GM18858 (cell line): ENCODE measurements around the gene STK4.
"Not testable (repeated sequence)": the region's sequence is repeated elsewhere in the genome, so short reads cannot be mapped to it uniquely, and the experiment has no call there.

Experiments
- ATAC-seq: cut with Tn5 transposase; IDR thresholded peaks from one replicate; pipeline ENCODE4 v1.9.1; 2021; ENCODE audit not compliant: unreplicated experiment

Gene STK4

DNA sequence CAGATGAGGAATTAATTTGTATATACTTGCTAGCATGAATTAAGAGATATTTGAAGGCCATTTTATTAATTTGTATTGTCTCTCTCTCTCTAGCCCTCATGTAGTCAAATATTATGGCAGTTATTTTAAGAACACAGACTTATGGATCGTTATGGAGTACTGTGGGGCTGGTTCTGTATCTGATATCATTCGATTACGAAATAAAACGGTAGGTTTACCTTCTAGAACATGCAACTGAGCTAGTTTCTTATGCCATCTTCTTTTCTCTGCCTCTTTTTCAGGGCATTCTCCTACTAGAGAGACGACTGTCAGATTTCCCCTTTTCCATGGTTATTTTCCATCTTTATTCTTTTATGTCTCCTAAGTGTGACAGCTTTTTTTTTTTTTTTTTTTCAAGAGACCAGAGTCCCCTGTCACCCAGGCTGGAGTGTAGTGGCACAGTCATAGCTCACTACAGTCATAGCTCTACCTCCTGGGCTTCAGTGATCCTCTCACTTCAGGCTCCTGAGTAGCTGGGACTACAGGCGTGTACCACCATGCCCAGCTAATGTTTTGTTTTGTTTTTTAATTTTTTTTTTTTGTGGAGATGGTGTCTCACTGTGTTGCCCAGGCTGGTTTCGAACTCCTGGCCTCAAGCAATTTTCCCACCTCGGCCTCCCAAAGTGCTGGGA is 15.6 kb downstream of the STK4 start:
- no peak for ATAC-seq

DNA sequence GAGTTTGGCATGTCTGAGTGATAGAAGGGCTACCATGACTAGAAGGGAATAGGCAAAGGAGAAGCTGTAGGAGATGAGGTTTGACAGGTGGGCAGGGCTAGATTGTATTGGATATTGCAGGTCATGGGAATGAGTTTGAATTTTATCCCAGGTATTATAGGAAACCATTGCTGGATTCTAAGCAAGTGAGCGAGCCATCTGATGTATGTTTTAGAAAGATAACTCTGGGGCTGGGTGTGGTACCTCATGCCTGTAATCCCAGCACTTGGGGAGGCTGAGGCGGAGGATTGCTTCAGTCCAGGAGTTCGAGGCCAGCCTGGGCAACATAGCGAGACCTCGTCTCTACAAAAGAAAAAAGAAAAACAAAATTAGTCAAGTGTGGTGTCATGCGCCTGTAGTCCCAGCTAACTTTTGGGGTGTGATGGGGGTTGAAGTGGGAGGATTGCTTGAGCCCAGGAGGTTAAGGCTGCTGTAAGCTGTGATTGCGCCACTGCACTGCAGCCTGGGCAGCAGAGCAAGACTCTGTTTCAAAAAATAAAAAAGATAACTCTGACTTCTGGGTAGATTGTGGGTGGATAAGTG is 16.9 kb downstream of the STK4 start:
- no peak for ATAC-seq

DNA sequence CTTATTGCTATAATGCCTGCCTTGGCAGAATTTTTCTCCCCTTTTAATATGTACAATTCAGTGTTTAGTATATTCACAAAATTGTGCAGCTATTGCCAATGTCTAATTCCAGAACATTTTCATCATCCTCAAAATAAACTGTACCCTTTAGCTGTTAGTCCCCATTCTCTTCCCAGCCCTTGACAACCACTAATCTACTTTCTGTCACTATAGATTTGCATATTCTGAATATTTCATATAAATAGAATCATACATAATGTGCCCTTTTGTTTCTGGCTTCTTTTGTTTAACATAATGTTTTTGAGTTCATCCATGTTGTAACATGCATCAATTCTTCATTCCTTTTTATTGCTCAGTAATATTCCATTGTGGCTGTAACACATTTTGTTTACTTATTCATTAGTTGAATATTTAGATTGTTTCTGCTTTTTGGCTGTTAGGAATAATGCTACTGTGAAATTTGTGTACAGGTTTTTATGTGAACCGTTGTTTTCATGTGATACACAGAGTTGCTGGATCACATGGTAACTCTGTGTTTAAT is 22.4 kb downstream of the STK4 start:
- ATAC-seq, result no peak

DNA sequence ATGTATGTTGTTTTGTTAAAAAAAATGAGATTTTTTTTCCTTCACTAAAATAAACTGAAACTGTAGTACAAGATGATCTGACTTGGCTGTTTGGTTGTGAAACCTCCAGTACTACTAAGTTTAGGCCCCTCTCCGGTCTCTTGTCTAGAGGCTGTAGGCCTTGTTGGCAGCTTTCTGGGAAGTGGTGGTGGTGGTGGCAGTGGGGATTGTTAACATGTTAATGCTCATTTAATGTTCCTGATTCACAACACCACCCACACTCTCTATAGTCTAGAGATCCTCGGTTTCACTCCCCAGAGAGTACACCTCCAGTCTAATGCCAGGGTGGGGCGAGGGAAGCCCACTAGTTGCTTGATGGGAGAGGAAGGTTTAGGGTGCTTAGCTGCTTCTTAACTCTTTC is 24.1 kb downstream of the STK4 start:
- no peak for ATAC-seq

DNA sequence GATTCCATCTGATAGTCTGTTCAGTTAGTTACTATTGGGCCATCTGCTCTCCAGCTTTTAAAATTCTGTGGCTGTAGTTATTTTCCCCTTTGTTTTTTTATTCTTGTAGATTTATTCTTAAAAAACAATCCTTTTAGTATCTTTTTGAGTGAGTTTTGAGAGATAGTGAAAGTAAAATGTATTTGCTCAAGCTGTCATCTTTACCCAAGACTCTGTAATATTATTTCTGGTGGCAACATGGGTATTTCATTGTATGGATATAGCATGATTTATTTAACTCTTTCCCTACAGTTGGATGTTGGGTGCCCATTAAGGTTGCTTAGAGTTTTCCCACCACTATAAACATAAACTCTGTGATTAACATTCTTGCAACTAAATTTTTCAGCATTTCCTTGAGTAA is 24.6 kb downstream of the STK4 start:
- ATAC-seq, result no peak

DNA sequence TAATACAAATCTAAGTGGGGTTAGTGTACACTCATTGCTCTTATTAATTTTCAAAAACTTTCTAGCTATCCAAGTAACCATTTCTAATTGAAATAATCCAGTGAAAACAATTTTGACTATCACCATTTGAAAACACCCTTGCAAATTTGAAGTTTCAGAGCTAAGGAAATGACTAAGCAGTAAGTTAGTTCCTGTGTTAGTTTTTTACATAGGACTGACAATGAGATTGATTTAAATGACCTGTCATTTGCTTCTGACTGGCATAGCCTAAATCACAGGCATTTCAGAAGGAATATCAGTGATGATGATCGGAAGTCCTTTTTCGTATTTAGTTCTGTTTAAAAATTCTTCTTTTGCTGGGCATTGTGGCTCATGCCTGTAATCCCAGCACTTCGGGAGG is 27.0 kb downstream of the STK4 start:
- no peak for ATAC-seq

DNA sequence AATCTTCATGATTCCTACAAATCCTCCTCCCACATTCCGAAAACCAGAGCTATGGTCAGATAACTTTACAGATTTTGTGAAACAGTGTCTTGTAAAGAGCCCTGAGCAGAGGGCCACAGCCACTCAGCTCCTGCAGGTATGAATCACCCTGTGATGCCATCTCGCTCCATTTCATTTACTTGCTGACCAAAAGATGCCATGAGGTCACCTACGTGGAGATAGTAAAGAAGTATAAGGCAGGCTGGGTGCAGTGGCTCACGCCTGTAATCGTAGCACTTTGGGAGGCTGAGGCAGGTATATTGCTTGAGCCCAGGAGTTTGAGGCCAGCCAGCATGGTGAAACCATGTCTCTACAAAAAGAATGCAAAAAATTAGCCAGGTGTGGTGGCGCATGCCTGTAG is 30.9 kb downstream of the STK4 start:
- no peak for ATAC-seq

DNA sequence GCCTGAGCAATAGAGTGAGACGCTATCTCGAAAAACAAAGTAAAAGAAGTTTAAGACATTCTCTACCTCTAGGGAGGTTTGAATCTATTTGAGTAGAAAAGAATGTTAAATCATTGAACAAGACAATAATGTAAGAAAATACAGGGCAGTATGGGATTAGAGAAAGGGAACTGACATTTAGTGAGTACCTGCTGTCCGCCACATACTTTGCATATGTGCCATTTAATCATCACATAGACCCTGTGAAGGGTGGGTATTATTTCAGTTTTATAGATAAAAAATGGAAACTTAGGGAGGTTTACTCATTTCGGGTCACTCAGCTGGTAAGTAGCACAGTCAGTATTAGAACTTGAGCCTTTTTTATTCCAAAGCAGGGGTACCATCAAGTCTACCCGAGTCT is 31.4 kb downstream of the STK4 start:
- ATAC-seq, result no peak

DNA sequence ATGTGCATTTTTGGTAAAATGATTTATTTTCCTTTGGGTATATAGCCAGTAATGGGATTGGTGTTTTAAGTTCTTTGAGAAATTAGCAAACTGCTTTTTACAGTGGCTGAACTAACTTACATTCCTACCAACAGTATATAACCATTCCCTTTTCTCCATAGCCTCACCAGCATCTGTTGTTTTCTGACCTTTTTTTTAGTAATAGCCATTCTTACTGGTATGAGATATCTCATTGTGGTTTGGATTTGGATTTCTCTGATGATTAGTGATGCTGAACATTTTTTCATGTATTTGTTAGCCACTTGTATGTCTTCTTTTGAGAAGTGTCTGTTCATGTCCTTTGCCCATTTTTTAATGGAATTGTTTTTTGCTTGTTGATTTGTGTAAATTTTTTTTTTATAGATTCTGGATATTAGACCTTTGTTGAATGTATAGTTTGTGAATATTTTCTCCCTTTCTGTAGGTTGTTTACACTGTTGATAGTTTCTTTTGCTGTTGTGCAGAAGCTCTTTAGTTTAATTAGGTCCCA is 42.3 kb downstream of the STK4 start:
- no peak for ATAC-seq

DNA sequence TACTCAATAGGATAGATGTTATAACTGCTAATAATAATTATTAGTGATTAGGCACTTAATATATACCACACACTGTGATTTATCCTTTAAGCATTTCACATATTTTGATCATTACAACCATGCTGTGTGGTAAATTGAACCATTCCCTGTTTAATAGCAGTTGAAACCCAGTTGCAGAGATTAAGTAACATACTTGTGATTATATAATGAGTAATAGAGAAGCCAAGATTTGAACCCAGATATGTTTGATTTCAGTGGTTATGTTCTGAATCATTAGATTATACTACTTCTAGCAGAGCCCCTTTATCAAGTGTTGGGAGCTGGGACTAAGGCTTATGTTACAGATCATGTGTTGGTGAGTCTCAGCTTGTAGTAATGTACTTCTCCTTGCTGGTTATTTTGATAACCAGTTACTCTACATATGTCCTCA is 44.1 kb downstream of the STK4 start:
- ATAC-seq, result no peak

DNA sequence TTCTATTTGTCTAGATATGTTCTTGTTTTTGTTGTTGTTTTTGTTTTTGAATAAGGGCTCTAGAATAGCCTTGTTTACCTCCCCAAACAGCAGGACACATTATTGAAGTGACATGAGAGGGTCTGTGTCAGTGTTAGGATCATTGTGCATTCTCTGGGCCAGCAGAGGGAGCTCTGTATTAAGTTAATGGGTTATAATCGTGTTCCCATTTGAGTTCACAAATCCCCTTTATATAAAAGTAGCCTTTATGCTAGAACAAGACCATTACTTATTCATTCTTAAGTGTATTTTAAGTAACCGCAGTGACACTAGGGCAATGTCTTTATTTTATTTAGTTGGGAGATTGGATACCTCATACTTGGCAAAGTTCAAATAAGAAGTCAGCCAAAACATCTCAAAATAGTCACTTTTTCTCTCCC is 44.8 kb downstream of the STK4 start:
- no peak for ATAC-seq

DNA sequence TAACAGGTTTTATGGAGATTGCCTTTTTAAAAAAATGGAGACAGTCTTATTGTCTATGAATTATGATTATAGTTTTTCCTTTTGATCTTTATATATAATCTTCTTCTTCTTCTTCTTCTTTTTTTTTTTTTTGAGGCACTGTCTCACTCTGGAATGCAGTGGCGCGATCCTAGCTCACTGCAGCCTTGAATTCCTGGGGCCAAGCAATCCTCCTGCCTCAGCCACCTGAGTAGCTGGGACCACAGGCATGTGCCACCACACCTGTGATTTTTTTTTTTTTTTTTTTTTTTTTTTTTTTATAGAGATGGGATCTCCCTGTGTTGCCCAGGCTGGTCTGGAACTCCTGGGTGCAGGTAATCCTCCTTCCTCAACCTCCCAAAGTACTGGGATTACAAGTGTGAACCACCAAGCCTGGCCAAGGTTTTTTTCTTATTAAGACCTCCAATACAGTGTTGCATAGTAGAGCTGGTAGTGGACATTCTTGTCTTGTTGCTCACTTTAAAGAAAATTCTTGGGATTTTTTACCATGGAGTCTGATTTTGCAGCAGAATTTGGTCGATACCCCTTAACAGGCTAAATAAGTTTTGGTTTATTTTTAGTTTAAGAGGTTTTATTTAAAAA is 46.5 kb downstream of the STK4 start:
- ATAC-seq, result no peak

DNA sequence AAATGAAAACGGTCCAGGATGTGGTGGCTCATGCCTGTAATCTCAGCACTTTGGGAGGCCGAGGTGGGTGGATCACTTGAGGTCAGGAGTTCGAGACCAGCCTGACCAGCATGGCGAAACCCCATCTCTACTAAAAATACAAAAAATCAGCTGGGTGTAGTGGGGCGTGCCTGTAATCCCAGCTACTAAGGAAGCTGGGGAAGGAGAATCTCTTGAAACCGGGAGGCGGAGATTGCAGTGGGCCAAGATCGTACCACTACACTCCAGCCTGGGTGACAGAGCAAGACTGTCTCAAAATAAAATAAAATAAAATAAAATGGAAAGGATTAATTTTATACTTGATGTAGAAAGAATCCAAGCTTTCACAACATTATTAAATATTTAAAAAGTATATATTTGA is 47.8 kb downstream of the STK4 start:
- ATAC-seq, result not testable (repeated sequence)

DNA sequence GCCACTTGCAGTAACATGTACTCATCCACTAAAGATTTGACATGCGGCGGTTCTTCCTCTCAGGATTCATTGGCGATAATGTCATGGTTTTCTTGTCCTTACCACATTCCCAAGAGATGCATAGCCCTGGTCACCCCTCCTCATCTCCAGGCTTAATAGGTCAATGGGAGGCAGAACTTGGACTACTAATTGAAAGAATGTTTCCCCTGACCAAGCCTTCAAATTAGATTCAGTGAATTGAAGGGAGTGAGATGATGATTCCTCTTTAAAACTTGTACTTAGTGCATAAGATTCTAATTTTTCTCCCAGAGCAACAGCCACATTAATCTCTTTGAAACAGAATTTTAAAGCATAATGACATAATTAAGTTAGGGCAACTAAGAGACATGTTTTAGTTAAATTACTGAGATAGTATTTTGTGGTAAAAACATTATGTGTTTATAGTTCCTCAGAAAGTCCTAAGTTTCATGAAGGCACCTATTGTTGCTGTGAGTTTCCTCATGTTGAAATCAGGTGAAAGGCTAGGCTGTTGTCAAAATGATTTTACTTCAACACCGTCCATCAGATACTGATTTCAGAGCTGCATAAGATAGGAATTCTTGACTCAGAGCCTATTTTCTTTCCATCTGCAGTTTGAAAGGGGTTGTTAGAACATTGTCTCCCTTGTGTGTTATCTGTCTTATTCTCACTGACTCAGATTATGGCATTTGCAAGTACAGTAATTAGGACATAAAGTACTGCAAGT is 48.5 kb downstream of the STK4 start:
- no peak for ATAC-seq

DNA sequence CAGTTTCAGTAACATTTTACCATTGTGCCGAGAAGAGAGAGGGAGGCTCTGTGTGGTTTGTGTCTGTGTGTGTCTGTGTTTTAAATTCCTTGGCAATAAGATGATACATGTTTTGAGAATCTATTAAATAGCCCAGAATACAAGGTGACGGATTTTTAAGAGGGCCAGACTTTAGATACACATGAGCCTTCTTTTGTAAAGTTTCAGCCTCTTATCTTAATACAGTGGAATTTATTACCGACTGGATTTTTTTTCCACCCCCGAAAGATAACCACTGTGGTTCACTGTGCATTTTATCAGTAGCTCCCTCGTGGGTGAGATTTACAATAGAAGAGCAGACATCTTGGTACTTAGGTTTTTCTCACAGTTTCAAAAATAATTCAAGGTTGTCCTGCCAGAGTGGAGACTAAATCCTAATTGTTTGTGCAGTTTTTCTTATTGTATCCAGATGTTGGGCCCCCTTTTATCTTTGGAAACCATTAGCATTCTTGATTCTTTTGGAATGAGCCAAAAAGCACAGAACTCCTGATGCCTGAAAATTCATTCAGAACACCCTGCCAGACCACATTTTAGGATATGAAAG is 49.9 kb downstream of the STK4 start:
- ATAC-seq, result no peak

DNA sequence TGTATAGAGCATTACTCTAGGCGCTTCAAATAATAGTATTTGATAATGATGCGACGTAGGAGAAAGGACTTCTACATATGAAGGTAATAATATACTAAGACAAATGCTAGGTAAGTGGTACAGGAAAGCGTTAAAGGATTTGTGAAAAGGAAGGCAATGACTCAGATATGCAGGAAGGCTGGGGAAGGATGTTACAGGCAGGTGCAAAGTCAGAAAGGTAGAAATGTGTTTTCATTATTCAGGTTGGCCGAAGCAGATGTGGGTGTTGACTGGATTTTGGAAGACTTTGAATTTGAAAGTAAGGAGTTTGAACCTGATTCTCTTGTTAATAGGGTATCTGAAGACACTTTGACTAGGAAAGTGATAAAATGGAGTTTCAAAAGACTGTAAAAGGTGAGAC is 51.0 kb downstream of the STK4 start:
- no peak for ATAC-seq

DNA sequence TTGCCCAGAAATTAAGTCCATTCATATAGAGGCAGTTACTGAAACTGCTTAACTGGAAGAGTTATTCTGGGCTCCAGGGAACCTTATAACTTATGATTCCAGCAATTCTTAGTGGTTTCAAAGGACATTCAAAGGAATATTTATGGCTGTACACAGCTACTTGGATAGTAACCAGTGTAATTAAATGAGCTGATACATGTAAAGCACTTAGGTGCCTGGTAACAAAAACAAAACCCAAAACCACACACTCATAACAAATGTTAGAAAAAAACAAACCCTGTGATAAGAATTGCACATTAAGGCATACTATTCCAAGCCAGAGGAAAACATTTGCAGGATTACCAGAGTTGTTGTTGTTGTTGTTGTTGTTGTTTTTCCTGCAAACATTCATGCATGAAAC is 51.5 kb downstream of the STK4 start:
- ATAC-seq, result no peak

DNA sequence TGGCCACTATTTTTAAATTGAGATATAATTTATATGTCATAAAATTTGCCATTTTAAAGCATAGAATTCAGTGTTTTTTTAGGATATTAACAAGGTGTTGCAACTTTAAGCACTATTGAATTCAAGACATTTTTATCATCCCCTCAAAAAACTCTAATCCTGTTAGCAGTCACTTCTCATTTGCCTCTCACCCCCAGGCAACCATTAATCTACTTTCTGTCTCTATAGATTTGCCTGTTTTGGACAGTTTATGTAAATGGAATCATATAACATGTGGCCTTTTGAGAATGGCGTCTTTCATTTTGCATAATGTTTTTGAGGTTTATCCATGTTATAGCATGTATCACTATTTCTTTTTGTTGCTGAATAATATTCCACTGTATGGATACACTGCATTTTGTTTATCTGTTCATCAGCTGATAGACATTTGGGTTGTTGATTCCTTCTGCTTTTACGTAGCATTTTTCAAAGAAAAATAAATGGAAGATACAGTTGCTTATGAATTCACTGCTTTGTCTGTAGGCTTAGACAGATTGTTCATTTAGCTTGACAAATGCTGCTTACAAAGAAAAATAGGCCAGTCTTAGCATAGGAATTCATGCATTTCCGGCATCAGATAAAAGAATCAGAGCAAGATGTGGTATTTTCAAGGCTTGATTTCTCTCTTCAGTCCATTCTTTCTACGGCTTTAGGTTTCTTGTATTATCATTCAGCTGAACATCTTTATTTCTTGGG is 52.9 kb downstream of the STK4 start:
- no peak for ATAC-seq

DNA sequence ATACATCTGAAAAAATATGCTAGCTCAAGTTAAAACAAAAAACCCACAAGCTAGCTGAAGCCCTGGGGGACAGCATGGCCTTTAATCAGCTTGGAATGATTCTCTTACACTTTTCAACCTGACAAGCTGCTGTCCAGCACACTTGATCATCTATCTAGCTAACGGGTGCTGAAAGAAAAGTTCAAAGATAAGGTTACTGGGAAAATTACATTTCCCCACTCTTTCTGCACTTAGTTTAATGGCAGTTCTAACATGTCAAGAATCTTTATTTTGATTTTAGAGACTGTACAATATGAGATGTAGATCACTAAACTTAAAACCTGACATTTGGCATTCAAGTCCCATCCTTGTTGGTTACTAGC is 53.4 kb downstream of the STK4 start:
- ATAC-seq, result no peak

DNA sequence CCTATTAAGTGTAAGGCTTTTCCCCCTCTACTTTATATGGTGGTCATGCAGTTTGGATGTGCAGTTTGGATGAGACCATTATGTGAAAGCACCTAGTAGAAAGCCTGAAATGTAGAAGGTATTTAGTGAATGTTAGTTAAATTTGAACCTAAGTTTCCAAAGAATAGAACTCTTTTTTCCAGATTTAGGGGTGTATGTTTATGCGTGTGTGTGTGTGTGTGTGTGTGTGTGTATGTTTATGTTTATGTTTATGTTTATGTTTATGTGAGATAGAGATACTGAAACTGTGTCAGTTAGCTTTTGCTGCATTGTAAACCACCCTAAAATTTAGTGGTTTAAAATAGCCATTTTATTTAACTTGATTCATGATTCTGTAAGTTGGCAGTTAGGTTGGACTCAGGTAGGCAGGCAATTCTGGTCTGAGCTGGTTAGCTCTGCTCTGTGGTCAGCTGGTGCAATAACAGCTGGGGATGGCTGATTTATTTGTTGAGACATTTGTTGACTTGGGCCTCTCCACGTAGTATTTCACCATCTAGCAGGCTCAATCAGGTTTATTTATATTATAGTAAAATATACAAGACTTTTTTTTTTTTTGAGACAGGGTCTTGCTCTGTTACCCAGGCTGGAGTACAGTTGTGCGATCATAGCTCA is 54.0 kb downstream of the STK4 start:
- no peak for ATAC-seq
